Activated T-helper 17 cell treated with anti-CD3 and anti-CD28 coated beads, Interleukin-2, amount 50 U/mL, for 72 hours (primary cell): Measurements from ENCODE around the gene FLG. TPM values are rescaled to one million over a fixed set of nuclear protein-coding genes. Genes with fewer than 3 reads are reported as not detected.

Experiments used
- ATAC-seq: fragments of 150-1000 bp; cut with Tn5 transposase; replicated peaks from 2 replicates; pipeline ENCODE4 v1.10.0; 2021; ENCODE audit warnings: mild to moderate bottlenecking, moderate library complexity
- H3K27ac Mint-ChIP-seq: one replicate; pipeline ENCODE4 v1.8.0; 2022; ENCODE audit warnings: mixed read lengths
- H3K27me3 Mint-ChIP-seq: one replicate; pipeline ENCODE4 v1.8.0; 2022; ENCODE audit warnings: mixed read lengths
- H3K36me3 Mint-ChIP-seq: one replicate; pipeline ENCODE4 v1.8.0; 2022; ENCODE audit warnings: low read depth, mild to moderate bottlenecking, mixed read lengths
- H3K4me1 Mint-ChIP-seq: one replicate; pipeline ENCODE4 v1.8.0; 2022; ENCODE audit warnings: mixed read lengths
- H3K4me3 Mint-ChIP-seq: one replicate; pipeline ENCODE4 v1.8.0; 2022; ENCODE audit warnings: mild to moderate bottlenecking, mixed read lengths
- H3K9me3 Mint-ChIP-seq: one replicate; pipeline ENCODE4 v1.8.0; 2022; ENCODE audit warnings: mixed read lengths
- total RNA-seq, 2 donors: library from RNA; stranded (reverse); gene quantifications; one replicate each; pipeline ENCODE4 v1.2.3, GENCODE V29; 2022

FLG gene
- total RNA-seq: not detected

GRCh38 chr1:152325111-152325510 lies at the start of gene FLG:
Gene FLG (minus strand): TSS chr1:152325239. CDS start chr1:152315456, 9,783 bp downstream.
- no peaks in the 10 kb centered on the region for H3K36me3 Mint-ChIP-seq
- H3K27me3 Mint-ChIP-seq: peaks cover 3% of the 10 kb centered on the region
- H3K9me3 Mint-ChIP-seq: no peaks in the 10 kb centered on the region
- no peaks in the 10 kb centered on the region for H3K4me1 Mint-ChIP-seq
- ATAC-seq: no peak
- H3K4me3 Mint-ChIP-seq: no peak within 1 kb of the TSS
- no peak within 1 kb of the TSS for H3K27ac Mint-ChIP-seq

- Mint-ChIP-seq H3K9me3 (peaks cover 1% of the 10 kb centered on the region), H3K4me3 (no peak overlapping the region), H3K36me3 (no peaks in the 10 kb centered on the region), H3K4me1 (no peaks in the 10 kb centered on the region), H3K27ac (no peak overlapping the region), H3K27me3 (no peaks in the 10 kb centered on the region)
- ATAC-seq: no peak
Measured at GRCh38 chr1:152374451-152374850, 49.4 kb upstream of the FLG start.

GRCh38 chr1:152372672-152373071 lies 47.6 kb upstream of the FLG start:
- H3K9me3 Mint-ChIP-seq: peaks cover 6% of the 10 kb centered on the region
- no peak for ATAC-seq
- H3K36me3 Mint-ChIP-seq: no peaks in the 10 kb centered on the region
- H3K27ac Mint-ChIP-seq: no peak overlapping the region
- H3K27me3 Mint-ChIP-seq: no peaks in the 10 kb centered on the region
- H3K4me3 Mint-ChIP-seq: no peak overlapping the region
- no peaks in the 10 kb centered on the region for H3K4me1 Mint-ChIP-seq

- Mint-ChIP-seq H3K27ac (no peak overlapping the region), H3K4me1 (no peaks in the 10 kb centered on the region), H3K4me3 (no peak overlapping the region), H3K27me3 (peaks cover 3% of the 10 kb centered on the region), H3K9me3 (peaks cover 6% of the 10 kb centered on the region), H3K36me3 (no peaks in the 10 kb centered on the region)
- no peak for ATAC-seq
Measured at GRCh38 chr1:152367436-152367835, 42.4 kb upstream of the FLG start.

- no peaks in the 10 kb centered on the region for H3K4me1 Mint-ChIP-seq
- peaks cover 3% of the 10 kb centered on the region for H3K27me3 Mint-ChIP-seq
- H3K4me3 Mint-ChIP-seq: no peak within 1 kb of the TSS
- no peak within 1 kb of the TSS for H3K27ac Mint-ChIP-seq
- no peaks in the 10 kb centered on the region for H3K36me3 Mint-ChIP-seq
- ATAC-seq: no peak
- no peaks in the 10 kb centered on the region for H3K9me3 Mint-ChIP-seq
Measured at GRCh38 chr1:152359906-152360305, 34.9 kb upstream of the FLG start, which contains the start of gene FLG2. Gene FLG2 (minus strand): TSS chr1:152360006. CDS start chr1:152358884, 1,122 bp downstream.

- Mint-ChIP-seq H3K4me3 (no peak overlapping the region), H3K9me3 (peaks cover 4% of the 10 kb centered on the region), H3K27ac (no peak overlapping the region), H3K4me1 (no peaks in the 10 kb centered on the region), H3K27me3 (no peaks in the 10 kb centered on the region), H3K36me3 (no peaks in the 10 kb centered on the region)
- ATAC-seq: no peak
Measured at GRCh38 chr1:152356736-152357135, 31.7 kb upstream of the FLG start.

- H3K27me3 Mint-ChIP-seq: peaks cover 3% of the 10 kb centered on the region
- no peak overlapping the region for H3K27ac Mint-ChIP-seq
- no peaks in the 10 kb centered on the region for H3K4me1 Mint-ChIP-seq
- peaks cover 4% of the 10 kb centered on the region for H3K9me3 Mint-ChIP-seq
- no peaks in the 10 kb centered on the region for H3K36me3 Mint-ChIP-seq
- no peak for ATAC-seq
- H3K4me3 Mint-ChIP-seq: no peak overlapping the region
Measured at GRCh38 chr1:152349611-152350010, 24.6 kb upstream of the FLG start.

GRCh38 chr1:152348447-152348846 lies 23.4 kb upstream of the FLG start:
- H3K9me3 Mint-ChIP-seq: no peaks in the 10 kb centered on the region
- no peaks in the 10 kb centered on the region for H3K36me3 Mint-ChIP-seq
- ATAC-seq: no peak
- H3K4me3 Mint-ChIP-seq: no peak overlapping the region
- no peak overlapping the region for H3K27ac Mint-ChIP-seq
- peaks cover 6% of the 10 kb centered on the region for H3K27me3 Mint-ChIP-seq
- H3K4me1 Mint-ChIP-seq: no peaks in the 10 kb centered on the region

- Mint-ChIP-seq H3K4me3 (no peak overlapping the region), H3K36me3 (no peaks in the 10 kb centered on the region), H3K27me3 (peaks cover 11% of the 10 kb centered on the region), H3K9me3 (no peaks in the 10 kb centered on the region), H3K27ac (no peak overlapping the region), H3K4me1 (no peaks in the 10 kb centered on the region)
- peak; percentile 70 for ATAC-seq
Measured at GRCh38 chr1:152347116-152347728, 22.2 kb upstream of the FLG start.

- peaks cover 15% of the 10 kb centered on the region for H3K27me3 Mint-ChIP-seq
- H3K4me1 Mint-ChIP-seq: no peaks in the 10 kb centered on the region
- peak; percentile 44 for ATAC-seq
- H3K27ac Mint-ChIP-seq: no peak overlapping the region
- H3K36me3 Mint-ChIP-seq: no peaks in the 10 kb centered on the region
- H3K4me3 Mint-ChIP-seq: no peak overlapping the region
- no peaks in the 10 kb centered on the region for H3K9me3 Mint-ChIP-seq
Measured at GRCh38 chr1:152344438-152344837, 19.4 kb upstream of the FLG start.

- no peak overlapping the region for H3K27ac Mint-ChIP-seq
- no peaks in the 10 kb centered on the region for H3K36me3 Mint-ChIP-seq
- ATAC-seq: no peak
- H3K4me3 Mint-ChIP-seq: no peak overlapping the region
- H3K27me3 Mint-ChIP-seq: peaks cover 15% of the 10 kb centered on the region
- H3K9me3 Mint-ChIP-seq: no peaks in the 10 kb centered on the region
- no peaks in the 10 kb centered on the region for H3K4me1 Mint-ChIP-seq
Measured at GRCh38 chr1:152343006-152343405, 18.0 kb upstream of the FLG start.

GRCh38 chr1:152335399-152335798 lies 10.4 kb upstream of the FLG start:
- H3K4me3 Mint-ChIP-seq: no peak overlapping the region
- H3K4me1 Mint-ChIP-seq: no peaks in the 10 kb centered on the region
- no peaks in the 10 kb centered on the region for H3K36me3 Mint-ChIP-seq

GRCh38 chr1:152328801-152329391 lies 3.9 kb upstream of the FLG start:
- Mint-ChIP-seq H3K27me3 (no peaks in the 10 kb centered on the region), H3K4me1 (no peaks in the 10 kb centered on the region), H3K4me3 (no peak overlapping the region), H3K27ac (no peak overlapping the region), H3K9me3 (no peaks in the 10 kb centered on the region), H3K36me3 (no peaks in the 10 kb centered on the region)
- no peak for ATAC-seq

More at GRCh38 chr1:152335399-152335798, 10.4 kb upstream of the FLG start:
- no peak overlapping the region for H3K27ac Mint-ChIP-seq
- no peaks in the 10 kb centered on the region for H3K9me3 Mint-ChIP-seq
- peaks cover 21% of the 10 kb centered on the region for H3K27me3 Mint-ChIP-seq
- no peak for ATAC-seq

GRCh38 chr1:152313970-152314369 lies 11.1 kb downstream of the FLG start:
- no peak for ATAC-seq
- Mint-ChIP-seq H3K4me3 (no peak overlapping the region), H3K27me3 (peaks cover 11% of the 10 kb centered on the region), H3K4me1 (no peaks in the 10 kb centered on the region), H3K36me3 (no peaks in the 10 kb centered on the region), H3K27ac (no peak overlapping the region), H3K9me3 (no peaks in the 10 kb centered on the region)

GRCh38 chr1:152313319-152313801 lies 11.7 kb downstream of the FLG start:
- Mint-ChIP-seq H3K4me3 (no peak overlapping the region), H3K27me3 (peaks cover 11% of the 10 kb centered on the region), H3K4me1 (no peaks in the 10 kb centered on the region), H3K36me3 (no peaks in the 10 kb centered on the region), H3K9me3 (no peaks in the 10 kb centered on the region), H3K27ac (no peak overlapping the region)
- no peak for ATAC-seq
